K562 (cell line): Measurements from ENCODE around the gene SUFU.

Experiments used
- ATF2 ChIP-seq: sonication (generic); formaldehyde crosslinking; IDR thresholded peaks from 2 replicates; pipeline ENCODE4 v1.8.1; 2022; ENCODE audit warnings: missing genetic modification reagents
- CTCF ChIP-seq, 3 experiments: IDR thresholded peaks in 2 of 3; conservative IDR thresholded peaks in 1 of 3; 2 replicates each; pipeline ENCODE4 v1.5.1; 2011 to 2012; ENCODE audit warnings: low read length in 3 of 3, mild to moderate bottlenecking in 3 of 3, control low read depth in 2 of 3, improper control_type of control experiment in 1 of 3, inconsistent platforms in 1 of 3, low read depth in 1 of 3, mixed read lengths in 1 of 3, moderate library complexity in 1 of 3; ENCODE audit not compliant: insufficient read depth in 2 of 3
- NFYB ChIP-seq: IDR thresholded peaks from 2 replicates; pipeline ENCODE4 v1.6.1; 2011; ENCODE audit warnings: mild to moderate bottlenecking, moderate library complexity; ENCODE audit not compliant: insufficient read length; ENCODE audit errors: extremely low read depth
- PHTF2 ChIP-seq: fragments of 250-450 bp; sonication (Bioruptor Pico); IDR thresholded peaks from 2 replicates; pipeline ENCODE4 v1.5.0; 2021; ENCODE audit warnings: mild to moderate bottlenecking
- SP1 ChIP-seq: sonication (generic); formaldehyde crosslinking; IDR thresholded peaks from 2 replicates; pipeline ENCODE4 v1.8.1; 2022; ENCODE audit warnings: mild to moderate bottlenecking, missing genetic modification reagents
- YY1 ChIP-seq, 3 experiments: IDR thresholded peaks; 2 replicates each; pipeline ENCODE4 v1.6.1; 2011; ENCODE audit warnings: low read length in 2 of 3, mild to moderate bottlenecking in 2 of 3, moderate library complexity in 2 of 3, borderline replicate concordance in 1 of 3, control low read depth in 1 of 3, low read depth in 1 of 3; ENCODE audit not compliant: insufficient read depth in 3 of 3, insufficient replicate concordance in 2 of 3, control insufficient read depth in 1 of 3, insufficient read length in 1 of 3; ENCODE audit errors: extremely low read depth in 1 of 3
- ZKSCAN1 ChIP-seq: fragments of 150-350 bp; IDR thresholded peaks from 2 replicates; pipeline ENCODE4 v1.6.1; 2016; ENCODE audit warnings: low read depth, low read length
- ZSCAN29 ChIP-seq: fragments of 450-650 bp; IDR thresholded peaks from 2 replicates; pipeline ENCODE4 v1.6.1; 2017

GRCh38 chr10:102661658-102662028 is 157.9 kb downstream of the SUFU start:
- TF ChIP-seq CTCF (IDR thresholded peaks at IDR 0.05 in 2 of 3, conservative IDR thresholded peaks at IDR 0.05 in 1 of 3; ENCODE audit: insufficient read depth in 2 of 3, low read depth in 1 of 3, low read length in 3 of 3) = no peak
- no peak for TF ChIP-seq PHTF2 (CRISPR knock-in tag)
- no peak for TF ChIP-seq NFYB
- no peak for TF ChIP-seq ATF2 (CRISPR knock-in tag)
- no peak for TF ChIP-seq ZKSCAN1
- no peak for TF ChIP-seq YY1 (IDR thresholded peaks at IDR 0.05; ENCODE audit: borderline replicate concordance in 1 of 3, control insufficient read depth in 1 of 3, extremely low read depth in 1 of 3, insufficient read depth in 3 of 3, insufficient read length in 1 of 3, insufficient replicate concordance in 2 of 3, low read depth in 1 of 3, low read length in 2 of 3)
- no peak for TF ChIP-seq SP1 (CRISPR knock-in tag)
- TF ChIP-seq ZSCAN29 = no peak
